GM23338 (cell line): ENCODE results near the gene ABCA1. TPM values are rescaled to one million over a fixed set of nuclear protein-coding genes. Genes with fewer than 3 reads are reported as not detected.

Experiments
- ATAC-seq: fragments of 200-7000 bp; cut with Tn5 transposase; 3 replicates; pipeline ENCODE4 v1.9.1; 2020
- DNase-seq: peaks from one replicate; pipeline ENCODE4 v3.0.0-alpha.2; 2015; ENCODE audit warnings: low spot score
- H2AFZ ChIP-seq: fragments of 200-600 bp; sonication (generic); 2 replicates; pipeline ENCODE4 v1.8.0; 2016; ENCODE audit warnings: antibody characterized with exemption, mild to moderate bottlenecking, moderate library complexity
- H3F3A ChIP-seq: fragments of 200-600 bp; sonication (generic); replicated peaks from 2 replicates; pipeline ENCODE4 v1.8.0; 2017; ENCODE audit warnings: antibody characterized with exemption, mixed run types, low read depth
- H3K27ac ChIP-seq: fragments of 200-600 bp; sonication (generic); 2 replicates; pipeline ENCODE4 v1.6.1; 2016; ENCODE audit warnings: low read depth
- H3K27me3 ChIP-seq: fragments of 200-600 bp; sonication (generic); 2 replicates; pipeline ENCODE4 v1.8.0; 2016; ENCODE audit warnings: mild to moderate bottlenecking, mixed run types, moderate library complexity; ENCODE audit not compliant: insufficient read depth
- H3K36me3 ChIP-seq: fragments of 200-600 bp; sonication (generic); 2 replicates; pipeline ENCODE4 v1.8.0; 2016; ENCODE audit warnings: mild to moderate bottlenecking; ENCODE audit not compliant: insufficient read depth
- H3K4me1 ChIP-seq: fragments of 200-600 bp; sonication (generic); 2 replicates; pipeline ENCODE4 v1.8.0; 2016; ENCODE audit warnings: mild to moderate bottlenecking, moderate library complexity; ENCODE audit not compliant: insufficient read depth
- H3K4me2 ChIP-seq: fragments of 200-600 bp; sonication (generic); 2 replicates; pipeline ENCODE4 v1.7.1; 2017; ENCODE audit warnings: mixed run types
- H3K4me3 ChIP-seq: fragments of 200-600 bp; sonication (generic); 2 replicates; pipeline ENCODE4 v1.6.1; 2016; ENCODE audit warnings: mixed run types
- H3K79me2 ChIP-seq: fragments of 200-600 bp; sonication (generic); replicated peaks from 2 replicates; pipeline ENCODE4 v1.8.0; 2017; ENCODE audit warnings: mild to moderate bottlenecking; ENCODE audit not compliant: insufficient read depth
- H3K9me2 ChIP-seq: fragments of 200-600 bp; sonication (generic); 2 replicates; pipeline ENCODE4 v1.8.0; 2017; ENCODE audit not compliant: insufficient read depth
- H4K20me1 ChIP-seq: fragments of 200-600 bp; sonication (generic); replicated peaks from 2 replicates; pipeline ENCODE4 v1.8.0; 2017; ENCODE audit warnings: mild to moderate bottlenecking; ENCODE audit not compliant: insufficient read depth
- H3K27ac Mint-ChIP-seq: 2 replicates; pipeline ENCODE4 v1.8.0; 2020; ENCODE audit warnings: inconsistent platforms, mild to moderate bottlenecking, moderate library complexity, mixed read lengths
- H3K27me3 Mint-ChIP-seq: 3 replicates; pipeline ENCODE4 v1.8.0; 2022; ENCODE audit warnings: low read depth, mild to moderate bottlenecking, moderate library complexity, mixed read lengths, inconsistent platforms; ENCODE audit not compliant: insufficient read depth, poor library complexity
- H3K36me3 Mint-ChIP-seq: 3 replicates; pipeline ENCODE4 v1.8.0; 2021; ENCODE audit warnings: low read depth, mild to moderate bottlenecking, inconsistent platforms, moderate library complexity, mixed read lengths
- H3K4me1 Mint-ChIP-seq: 3 replicates; pipeline ENCODE4 v1.8.0; 2020; ENCODE audit warnings: mild to moderate bottlenecking, inconsistent platforms, mixed read lengths
- H3K4me3 Mint-ChIP-seq: 3 replicates; pipeline ENCODE4 v1.8.0; 2021; ENCODE audit warnings: moderate library complexity, mild to moderate bottlenecking, inconsistent platforms, mixed read lengths
- H3K9me3 Mint-ChIP-seq: 3 replicates; pipeline ENCODE4 v1.8.0; 2020; ENCODE audit warnings: moderate library complexity, mild to moderate bottlenecking, inconsistent platforms, mixed read lengths
- CREB1 ChIP-seq: fragments of 250-450 bp; sonication (Bioruptor Pico); IDR thresholded peaks from 2 replicates; pipeline ENCODE4 v1.5.0; 2020; ENCODE audit warnings: low read depth, mild to moderate bottlenecking, moderate library complexity
- CTCF ChIP-seq, 2 experiments: fragments of 200-600 bp in 1 of 2; sonication (generic) in 1 of 2; conservative IDR thresholded peaks; 2 replicates each; pipeline versions ENCODE4 v1.5.1 to v1.6.1; 2016 to 2017; ENCODE audit warnings: antibody characterized with exemption in 2 of 2, low read depth in 2 of 2, mild to moderate bottlenecking in 2 of 2, moderate library complexity in 1 of 2
- EZH2 ChIP-seq: fragments of 200-600 bp; sonication (generic); IDR thresholded peaks from one replicate; pipeline ENCODE4 v1.8.0; 2017; ENCODE audit warnings: antibody characterized with exemption, mild to moderate bottlenecking, low read depth; ENCODE audit not compliant: unreplicated experiment
- EZH2phosphoT487 ChIP-seq: fragments of 200-600 bp; sonication (generic); IDR thresholded peaks from one replicate; pipeline ENCODE4 v1.8.1; 2018; ENCODE audit warnings: antibody characterized with exemption; ENCODE audit not compliant: unreplicated experiment
- JUNB ChIP-seq: IDR thresholded peaks from one replicate; pipeline ENCODE4 v1.6.1; 2016; ENCODE audit warnings: antibody characterized with exemption; ENCODE audit not compliant: unreplicated experiment
- NANOG ChIP-seq: IDR thresholded peaks from 2 replicates; pipeline ENCODE4 v1.6.1; 2016; ENCODE audit warnings: antibody characterized with exemption, borderline replicate concordance
- POLR2AphosphoS5 ChIP-seq: IDR thresholded peaks from 2 replicates; pipeline ENCODE4 v1.6.1; 2016; ENCODE audit warnings: antibody characterized with exemption, low read depth
- REST ChIP-seq: IDR thresholded peaks from one replicate; pipeline ENCODE4 v1.6.1; 2018; ENCODE audit warnings: antibody characterized with exemption; ENCODE audit not compliant: unreplicated experiment
- STAT1 ChIP-seq: IDR thresholded peaks from one replicate; pipeline ENCODE4 v1.6.1; 2016; ENCODE audit warnings: antibody characterized with exemption; ENCODE audit not compliant: unreplicated experiment
- ZNF114 ChIP-seq: fragments of 250-450 bp; sonication (Bioruptor Pico); IDR thresholded peaks from 2 replicates; pipeline ENCODE4 v1.5.0; 2020; ENCODE audit warnings: mild to moderate bottlenecking, moderate library complexity
- ZNF331 ChIP-seq: fragments of 250-450 bp; sonication (Bioruptor Pico); IDR thresholded peaks from 2 replicates; pipeline ENCODE4 v1.5.0; 2020; ENCODE audit warnings: low read depth, mild to moderate bottlenecking, moderate library complexity
- polyA plus RNA-seq: library from polyadenylated mRNA; unstranded; fragments of >200 nt; fragmentation: Nextera tagmentation; extraction: Ambion mirVana; gene quantifications from 2 replicates; pipeline ENCODE4 v1.2.1, GENCODE V29; 2016
- total RNA-seq: library from RNA; depleted of rRNA; stranded (reverse); fragments of >200 nt; shearing (Covaris generic); gene quantifications from 2 replicates; pipeline ENCODE4 v1.2.3, GENCODE V29; 2014
- TF ChIP-seq, protein P1 (sequence below): IDR thresholded peaks from 2 replicates; pipeline ENCODE4 v1.6.1; 2016; ENCODE audit warnings: antibody characterized with exemption

Gene ABCA1
- total and polyA plus RNA-seq, 2 experiments from 2014 or later = 1.4 to 2.8 TPM

- no peaks in the 10 kb centered on the region for H3K27me3 Mint-ChIP-seq
- Histone ChIP-seq H2AFZ (no peak overlapping the region), H4K20me1 (no peaks in the 10 kb centered on the region), H3K4me2 (no peak overlapping the region), H3K4me1 (no peaks in the 10 kb centered on the region), H3K4me3 (no peak overlapping the region), H3F3A (no peaks in the 10 kb centered on the region), H3K79me2 (no peaks in the 10 kb centered on the region), H3K27ac (no peak overlapping the region), H3K27me3 (no peaks in the 10 kb centered on the region), H3K36me3 (no peaks in the 10 kb centered on the region), H3K9me2 (no peaks in the 10 kb centered on the region)
- H3K27ac Mint-ChIP-seq = no peak overlapping the region
- DNase-seq (no peak), ATAC-seq (no peak)
- H3K36me3 Mint-ChIP-seq = peaks cover 49% of the 10 kb centered on the region
- no peaks in the 10 kb centered on the region for H3K9me3 Mint-ChIP-seq
- H3K4me3 Mint-ChIP-seq = no peak overlapping the region
- TF ChIP-seq EZH2phosphoT487 (no peak), CREB1 (CRISPR knock-in tag) (no peak), REST (no peak), JUNB (no peak), CTCF (conservative IDR thresholded peaks at IDR 0.05; ENCODE audit: low read depth in 2 of 2) (no peak), NANOG (no peak), ZNF331 (CRISPR knock-in tag) (no peak), POLR2AphosphoS5 (no peak), STAT1 (no peak), ZNF114 (CRISPR knock-in tag) (no peak), EZH2 (no peak)
- TF ChIP-seq, protein P1, sequence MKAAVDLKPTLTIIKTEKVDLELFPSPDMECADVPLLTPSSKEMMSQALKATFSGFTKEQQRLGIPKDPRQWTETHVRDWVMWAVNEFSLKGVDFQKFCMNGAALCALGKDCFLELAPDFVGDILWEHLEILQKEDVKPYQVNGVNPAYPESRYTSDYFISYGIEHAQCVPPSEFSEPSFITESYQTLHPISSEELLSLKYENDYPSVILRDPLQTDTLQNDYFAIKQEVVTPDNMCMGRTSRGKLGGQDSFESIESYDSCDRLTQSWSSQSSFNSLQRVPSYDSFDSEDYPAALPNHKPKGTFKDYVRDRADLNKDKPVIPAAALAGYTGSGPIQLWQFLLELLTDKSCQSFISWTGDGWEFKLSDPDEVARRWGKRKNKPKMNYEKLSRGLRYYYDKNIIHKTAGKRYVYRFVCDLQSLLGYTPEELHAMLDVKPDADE = no peak
- H3K4me1 Mint-ChIP-seq = no peaks in the 10 kb centered on the region
Measured at GRCh38 chr9:104786293-104786692, 141.7 kb downstream of the ABCA1 start.
